SK-N-SH (cell line): Measurements from ENCODE around the gene B3GNT4. TPM values are rescaled to one million over a fixed set of nuclear protein-coding genes. Genes with fewer than 3 reads are reported as not detected.

ENCODE experiments used
- CTCF ChIA-PET: fragments of 300-600, 350-600 bp; formaldehyde crosslinking; extraction: SDS; loops from one replicate; lab custom pipeline; 2021; lab: Yijun Ruan, JAX
- POLR2A ChIA-PET: fragments of 350-600 bp; sonication (Branson Sonifier 250); formaldehyde crosslinking; extraction: SDS; loops from one replicate; lab custom pipeline; 2020; ENCODE audit warnings: antibody characterized with exemption, inconsistent platforms; lab: Yijun Ruan, JAX
- DNase-seq: peaks from one replicate; pipeline ENCODE4 v3.0.0; 2012
- H2AFZ ChIP-seq: fragments of 200-600 bp; sonication (generic); 2 replicates; pipeline ENCODE4 v1.8.1; 2016; ENCODE audit warnings: antibody characterized with exemption, mild to moderate bottlenecking, low read depth
- H3F3A ChIP-seq: fragments of 200-600 bp; sonication (generic); replicated peaks from 2 replicates; pipeline ENCODE3; 2016; ENCODE audit warnings: antibody characterized with exemption, mild to moderate bottlenecking; ENCODE audit not compliant: insufficient read depth
- H3K27ac ChIP-seq, 2 experiments: fragments of 200-500 bp in 1 of 2; fragments of 200-600 bp in 1 of 2; sonication (Bioruptor generic) in 1 of 2; sonication (generic), shearing (Covaris generic) in 1 of 2; 2 replicates each; pipeline versions ENCODE4 v1.5.1 to v1.6.1; 2014 to 2016; ENCODE audit warnings: low read depth in 2 of 2, inconsistent platforms in 1 of 2, low read length in 1 of 2, mild to moderate bottlenecking in 1 of 2, mixed read lengths in 1 of 2
- H3K27me3 ChIP-seq: fragments of 200-600 bp; sonication (generic), shearing (Covaris generic); 2 replicates; pipeline ENCODE4 v1.6.1; 2016; ENCODE audit warnings: mixed run types; ENCODE audit not compliant: insufficient read depth
- H3K36me3 ChIP-seq, 2 experiments: fragments of 200-500 bp in 1 of 2; fragments of 200-600 bp in 1 of 2; sonication (Bioruptor generic) in 1 of 2; sonication (generic) in 1 of 2; replicated peaks in 1 of 2; 2 replicates each; pipeline versions ENCODE3 to v1.5.1; 2014 to 2016; ENCODE audit warnings: low read length in 1 of 2, mild to moderate bottlenecking in 1 of 2; ENCODE audit not compliant: insufficient read depth in 2 of 2, control insufficient read depth in 1 of 2
- H3K4me1 ChIP-seq, 2 experiments: fragments of 200-500 bp in 1 of 2; fragments of 200-600 bp in 1 of 2; sonication (Bioruptor generic) in 1 of 2; sonication (generic), shearing (Covaris generic) in 1 of 2; 2 replicates each; pipeline versions ENCODE4 v1.5.1 to v1.6.1; 2014 to 2016; ENCODE audit warnings: low read depth in 1 of 2, low read length in 1 of 2, mixed run types in 1 of 2; ENCODE audit not compliant: insufficient read depth in 2 of 2, control insufficient read depth in 1 of 2
- H3K4me2 ChIP-seq: fragments of 200-600 bp; sonication (generic), shearing (Covaris generic); 2 replicates; pipeline ENCODE4 v1.6.1; 2017; ENCODE audit warnings: mixed run types
- H3K4me3 ChIP-seq, 2 experiments: fragments of 200-500 bp in 1 of 2; fragments of 200-600 bp in 1 of 2; sonication (Bioruptor generic) in 1 of 2; sonication (generic), shearing (Covaris generic) in 1 of 2; 2 replicates each; pipeline versions ENCODE4 v1.5.1 to v1.8.1; 2014 to 2016; ENCODE audit warnings: low read depth in 2 of 2, inconsistent platforms in 1 of 2, low read length in 1 of 2, mild to moderate bottlenecking in 1 of 2, mixed read lengths in 1 of 2, moderate library complexity in 1 of 2
- H3K79me2 ChIP-seq: fragments of 200-600 bp; sonication (generic); 2 replicates; pipeline ENCODE4 v1.8.1; 2017; ENCODE audit warnings: mild to moderate bottlenecking; ENCODE audit not compliant: insufficient read depth
- H3K9ac ChIP-seq: fragments of 200-600 bp; sonication (generic); 2 replicates; pipeline ENCODE4 v1.6.1; 2017; ENCODE audit warnings: mixed run types
- H3K9me2 ChIP-seq: fragments of 200-600 bp; sonication (generic); 2 replicates; pipeline ENCODE4 v1.6.1; 2017; ENCODE audit warnings: mixed run types
- H3K9me3 ChIP-seq: fragments of 200-600 bp; sonication (generic); 2 replicates; pipeline ENCODE4 v1.6.1; 2017; ENCODE audit warnings: mixed run types, mild to moderate bottlenecking, moderate library complexity
- H4K20me1 ChIP-seq: fragments of 200-600 bp; sonication (generic); 2 replicates; pipeline ENCODE4 v1.6.1; 2017; ENCODE audit warnings: mild to moderate bottlenecking, mixed run types; ENCODE audit not compliant: insufficient read depth
- CHD2 ChIP-seq: fragments of 150-350 bp; IDR thresholded peaks from 2 replicates; pipeline ENCODE4 v1.6.1; 2018; ENCODE audit warnings: low read length; ENCODE audit not compliant: partially characterized antibody
- ELF1 ChIP-seq: IDR thresholded peaks from 2 replicates; pipeline ENCODE4 v1.4.0; 2012
- FOXM1 ChIP-seq: IDR thresholded peaks from 2 replicates; pipeline ENCODE4 v1.4.0; 2012; ENCODE audit warnings: low read depth, mild to moderate bottlenecking
- GABPA ChIP-seq: IDR thresholded peaks from 2 replicates; pipeline ENCODE4 v1.4.0; 2012; ENCODE audit warnings: low read depth, mild to moderate bottlenecking
- MAX ChIP-seq: IDR thresholded peaks from 2 replicates; pipeline ENCODE4 v1.4.0; 2012; ENCODE audit warnings: low read depth
- MEF2A ChIP-seq: IDR thresholded peaks from 2 replicates; pipeline ENCODE4 v1.4.0; 2012; ENCODE audit warnings: low read depth, borderline replicate concordance
- POLR2AphosphoS5 ChIP-seq: IDR thresholded peaks from 2 replicates; pipeline ENCODE4 v1.6.1; 2012; ENCODE audit warnings: low read depth, low read length
- RCOR1 ChIP-seq: fragments of 150-350 bp; IDR thresholded peaks from 2 replicates; pipeline ENCODE4 v1.6.1; 2017; ENCODE audit warnings: antibody characterized with exemption, low read length
- RFX5 ChIP-seq: IDR thresholded peaks from 2 replicates; pipeline ENCODE4 v1.6.1; 2012; ENCODE audit warnings: mild to moderate bottlenecking, improper control_type of control experiment, low read length
- SIN3A ChIP-seq: IDR thresholded peaks from 2 replicates; pipeline ENCODE4 v1.6.1; 2012; ENCODE audit warnings: low read depth, mild to moderate bottlenecking, low read length, moderate library complexity, borderline replicate concordance
- SMC3 ChIP-seq: IDR thresholded peaks from 2 replicates; pipeline ENCODE4 v1.6.1; 2012; ENCODE audit warnings: low read depth, low read length, improper control_type of control experiment
- TAF1 ChIP-seq: IDR thresholded peaks from 2 replicates; pipeline ENCODE4 v1.6.1; 2012; ENCODE audit warnings: low read depth, mild to moderate bottlenecking, low read length, moderate library complexity, borderline replicate concordance
- TEAD4 ChIP-seq: IDR thresholded peaks from 2 replicates; pipeline ENCODE4 v1.4.0; 2012; ENCODE audit warnings: mild to moderate bottlenecking, borderline replicate concordance; ENCODE audit not compliant: insufficient read depth
- USF1 ChIP-seq: IDR thresholded peaks from 2 replicates; pipeline ENCODE4 v1.4.0; 2012; ENCODE audit warnings: low read depth, borderline replicate concordance
- YY1 ChIP-seq: IDR thresholded peaks from 2 replicates; pipeline ENCODE4 v1.4.0; 2012; ENCODE audit warnings: low read depth, mild to moderate bottlenecking
- WGBS: methylation state at CpG from one replicate; pipeline ENCODE4 v1.1.6; 2017; ENCODE audit warnings: low lambda C conversion rate; 5-methylcytosine and 5-hydroxymethylcytosine counted together
- polyA plus RNA-seq, 3 experiments: library from polyadenylated mRNA; depleted of rRNA; stranded (reverse); fragments of >200 nt; gene quantifications; 2 replicates each; pipeline ENCODE4 v1.2.3, GENCODE V29; 2012
- TF ChIP-seq, protein P1 (sequence below): IDR thresholded peaks from 2 replicates; pipeline ENCODE4 v1.4.0; 2012; ENCODE audit warnings: low read depth, borderline replicate concordance

B3GNT4 gene
- polyA plus RNA-seq, 1 of the 3 experiments (the other 2 are of a cell fraction), result 0.81 TPM

DNA sequence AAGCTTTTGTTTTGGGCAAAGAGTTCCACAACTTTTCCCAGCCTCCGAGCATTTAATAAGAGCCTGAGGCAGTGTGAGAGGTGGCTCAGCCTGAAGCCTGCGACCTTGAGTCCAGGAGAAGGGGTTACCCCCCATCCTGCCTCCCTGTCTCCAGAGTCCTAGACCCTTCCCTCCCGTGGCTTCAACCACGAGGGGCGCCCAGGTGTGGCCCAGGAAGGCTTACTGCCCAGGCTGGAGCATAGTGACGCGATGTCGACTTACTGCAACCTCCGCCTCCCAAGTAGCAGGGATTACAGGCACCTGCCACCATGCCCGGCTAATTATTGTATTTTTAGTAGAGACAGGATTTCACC lies 19.9 kb upstream of the B3GNT4 start:
- 89% methylated on average over 8 of the region's 10 CpGs for WGBS
- TF ChIP-seq FOXM1 (no peak), YY1 (no peak), GABPA (no peak), TEAD4 (no peak), ELF1 (no peak), SMC3 (no peak), MAX (no peak), POLR2AphosphoS5 (no peak), RFX5 (no peak), RCOR1 (no peak)
- H3K9ac ChIP-seq, result no peak overlapping the region
- no peak overlapping the region for H3K4me3 ChIP-seq
- H3K9me2 ChIP-seq, result no peaks in the 10 kb centered on the region
- H3F3A ChIP-seq, result peaks cover 5% of the 10 kb centered on the region
- H3K4me2 ChIP-seq, result no peak overlapping the region; the same call in 1 of the 2 replicates
- no peaks in the 10 kb centered on the region; a peak in 1 of 4 replicates for H3K4me1 ChIP-seq
- H4K20me1 ChIP-seq, result no peaks in the 10 kb centered on the region
- H3K27me3 ChIP-seq, result no peaks in the 10 kb centered on the region
- H3K79me2 ChIP-seq, result no peaks in the 10 kb centered on the region
- no peaks in the 10 kb centered on the region for H3K36me3 ChIP-seq
- POLR2A ChIA-PET, result no interaction called here
- H3K27ac ChIP-seq, result no peak overlapping the region
- no peak overlapping the region for H2AFZ ChIP-seq
- H3K9me3 ChIP-seq, result no peaks in the 10 kb centered on the region
- DNase-seq, result no peak
- CTCF ChIA-PET, result interaction anchor here (1.1 to 2.2 kb wide), 4 partner anchors 8 to 172 kb away, joined by 3 to 14 read pairs (median 4); no protein-coding TSS in a partner anchor

GRCh38 chr12:122184517-122184916 lies 19.0 kb upstream of the B3GNT4 start:
- Histone ChIP-seq H3K36me3 (no peaks in the 10 kb centered on the region), H3K4me1 (no peaks in the 10 kb centered on the region; a peak in 1 of 4 replicates), H3K4me2 (no peak overlapping the region), H3K27ac (no peak overlapping the region), H3K4me3 (no peak overlapping the region), H3K9me2 (no peaks in the 10 kb centered on the region), H3K27me3 (no peaks in the 10 kb centered on the region), H3K9me3 (no peaks in the 10 kb centered on the region), H2AFZ (no peak overlapping the region), H4K20me1 (no peaks in the 10 kb centered on the region), H3K9ac (no peak overlapping the region), H3F3A (peaks cover 5% of the 10 kb centered on the region), H3K79me2 (no peaks in the 10 kb centered on the region)
- WGBS, result 95% methylated on average over 17 of the region's 18 CpGs
- POLR2A ChIA-PET, result no interaction called here
- CTCF ChIA-PET, result interaction anchor here (1.4 to 2.0 kb wide), 2 partner anchors 61 to 172 kb away, joined by 4 to 5 read pairs; no protein-coding TSS in a partner anchor
- no peak for TF ChIP-seq POLR2AphosphoS5
- no peak for TF ChIP-seq MEF2A
- TF ChIP-seq USF1, result no peak
- TF ChIP-seq TAF1, result no peak
- no peak for TF ChIP-seq SIN3A
- no peak for TF ChIP-seq SMC3
- no peak for TF ChIP-seq CHD2
- TF ChIP-seq, protein P1, sequence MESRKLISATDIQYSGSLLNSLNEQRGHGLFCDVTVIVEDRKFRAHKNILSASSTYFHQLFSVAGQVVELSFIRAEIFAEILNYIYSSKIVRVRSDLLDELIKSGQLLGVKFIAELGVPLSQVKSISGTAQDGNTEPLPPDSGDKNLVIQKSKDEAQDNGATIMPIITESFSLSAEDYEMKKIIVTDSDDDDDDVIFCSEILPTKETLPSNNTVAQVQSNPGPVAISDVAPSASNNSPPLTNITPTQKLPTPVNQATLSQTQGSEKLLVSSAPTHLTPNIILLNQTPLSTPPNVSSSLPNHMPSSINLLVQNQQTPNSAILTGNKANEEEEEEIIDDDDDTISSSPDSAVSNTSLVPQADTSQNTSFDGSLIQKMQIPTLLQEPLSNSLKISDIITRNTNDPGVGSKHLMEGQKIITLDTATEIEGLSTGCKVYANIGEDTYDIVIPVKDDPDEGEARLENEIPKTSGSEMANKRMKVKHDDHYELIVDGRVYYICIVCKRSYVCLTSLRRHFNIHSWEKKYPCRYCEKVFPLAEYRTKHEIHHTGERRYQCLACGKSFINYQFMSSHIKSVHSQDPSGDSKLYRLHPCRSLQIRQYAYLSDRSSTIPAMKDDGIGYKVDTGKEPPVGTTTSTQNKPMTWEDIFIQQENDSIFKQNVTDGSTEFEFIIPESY, result no peak
- TF ChIP-seq RFX5, result no peak
- no peak for DNase-seq
